Bone marrow (tissue), 2 donors: Measurements from ENCODE around the gene TUBGCP6.

ENCODE experiments used
- DNase-seq, 2 donors: peaks; one replicate each; lab custom pipeline; 2025; lab: John Stamatoyannopoulos, UW

TUBGCP6 gene

GRCh38 chr22:50264104-50264745 lies 19.4 kb upstream of the TUBGCP6 start:
- no peak for DNase-seq

DNA sequence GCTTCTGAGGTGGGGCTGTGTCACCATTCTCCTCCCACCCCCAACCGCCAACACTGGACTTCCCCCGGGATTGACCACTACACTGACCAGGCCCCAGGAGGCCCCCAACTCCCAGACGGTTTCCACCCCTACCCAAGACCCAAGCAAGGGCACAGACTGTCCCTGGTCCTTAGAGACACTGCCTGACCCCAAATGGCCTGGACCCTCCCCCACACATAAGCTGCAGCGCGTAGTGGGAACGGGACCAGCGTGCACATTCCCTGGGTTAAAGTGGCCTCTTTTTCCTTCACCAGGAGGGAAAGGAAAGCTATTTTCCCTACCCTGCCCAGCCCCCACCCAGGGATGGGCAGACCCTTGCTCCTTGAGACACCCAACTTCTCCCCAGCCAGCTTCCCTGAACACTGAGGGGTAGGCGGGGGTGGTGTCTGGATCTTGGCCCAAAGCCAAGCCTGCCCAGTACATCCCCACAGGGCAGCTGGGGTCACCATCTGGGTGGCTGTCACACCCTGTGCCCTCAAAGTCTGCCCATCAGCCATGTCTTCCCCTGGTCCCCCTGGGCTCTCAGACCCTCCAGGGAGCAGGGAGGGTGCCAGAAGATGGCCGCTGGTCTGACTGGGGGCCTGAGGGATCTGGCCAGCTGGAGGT lies 18.3 kb upstream of the TUBGCP6 start:
- no peak for DNase-seq

DNA sequence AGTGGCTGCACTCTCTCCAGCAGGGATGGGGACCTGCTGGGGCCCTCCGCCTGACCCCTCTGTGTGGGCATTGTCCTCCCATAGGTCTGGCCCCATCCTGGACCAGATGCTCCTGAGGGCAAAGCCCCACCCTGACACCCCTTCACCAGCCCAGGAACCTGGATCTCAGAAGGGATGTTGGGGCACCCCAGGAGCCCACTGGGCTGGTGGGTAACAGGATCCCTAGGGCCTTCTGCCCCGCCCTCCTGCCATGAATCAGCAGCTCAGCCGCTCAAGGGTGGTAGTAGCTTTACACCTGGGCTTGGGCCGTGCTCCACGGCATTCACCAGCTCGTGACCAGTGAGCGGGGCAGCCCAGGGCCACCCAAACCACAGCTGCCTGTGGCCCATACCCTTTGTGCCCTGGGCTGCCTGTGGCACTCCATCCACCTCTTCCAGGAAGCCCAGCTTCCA lies 17.7 kb upstream of the TUBGCP6 start:
- no peak for DNase-seq

- no peak for DNase-seq
Measured at GRCh38 chr22:50261615-50262459, 17.0 kb upstream of the TUBGCP6 start, which contains the start of gene MAPK12. TSS of gene MAPK12 (minus strand) at chr22:50261683. CDS start at chr22:50261509, 174 bp downstream.

- DNase-seq, result no peak
Measured at GRCh38 chr22:50260801-50261614, 16.2 kb upstream of the TUBGCP6 start.

DNA sequence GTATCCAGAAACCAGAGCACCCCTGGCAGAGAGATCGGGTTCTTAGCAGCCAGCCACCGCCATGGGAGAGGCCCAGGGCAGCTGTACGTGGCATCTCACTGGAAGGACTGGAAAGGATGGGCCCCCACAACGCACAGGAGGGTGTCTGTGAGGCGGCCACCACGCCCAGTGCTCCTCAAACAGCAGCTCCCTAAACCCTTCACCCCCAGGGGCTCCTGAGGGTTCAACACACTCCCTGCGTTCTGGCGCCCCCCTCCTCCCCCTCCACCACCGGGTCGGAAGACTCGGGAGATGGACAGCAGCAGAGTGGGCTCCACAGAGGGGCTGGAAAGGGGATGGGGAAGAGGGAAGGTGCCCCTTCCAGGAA lies 15.6 kb upstream of the TUBGCP6 start:
- no peak for DNase-seq

DNA sequence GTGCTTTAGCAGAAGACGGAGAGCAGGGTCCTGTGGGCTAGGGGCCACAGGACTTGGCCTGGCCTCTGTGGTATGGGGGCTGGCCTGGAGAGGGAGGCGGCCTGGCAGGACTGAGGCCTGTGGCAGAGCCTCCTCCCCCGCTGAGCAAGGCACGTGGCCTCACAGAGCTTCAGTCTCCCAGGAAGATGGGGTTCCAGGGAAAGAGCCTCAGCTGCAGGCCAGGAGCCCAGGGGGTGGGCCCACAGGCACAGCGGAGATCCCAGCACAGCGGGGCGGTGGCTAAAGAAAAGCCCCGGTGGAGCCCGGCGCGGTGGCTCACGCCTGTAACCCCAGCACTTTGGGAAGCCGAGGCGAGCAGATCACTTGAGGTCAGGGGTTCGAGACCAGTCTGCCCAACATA lies 14.5 kb upstream of the TUBGCP6 start:
- DNase-seq, result no peak

- DNase-seq, result no peak
Measured at GRCh38 chr22:50258361-50259292, 13.8 kb upstream of the TUBGCP6 start.

DNA sequence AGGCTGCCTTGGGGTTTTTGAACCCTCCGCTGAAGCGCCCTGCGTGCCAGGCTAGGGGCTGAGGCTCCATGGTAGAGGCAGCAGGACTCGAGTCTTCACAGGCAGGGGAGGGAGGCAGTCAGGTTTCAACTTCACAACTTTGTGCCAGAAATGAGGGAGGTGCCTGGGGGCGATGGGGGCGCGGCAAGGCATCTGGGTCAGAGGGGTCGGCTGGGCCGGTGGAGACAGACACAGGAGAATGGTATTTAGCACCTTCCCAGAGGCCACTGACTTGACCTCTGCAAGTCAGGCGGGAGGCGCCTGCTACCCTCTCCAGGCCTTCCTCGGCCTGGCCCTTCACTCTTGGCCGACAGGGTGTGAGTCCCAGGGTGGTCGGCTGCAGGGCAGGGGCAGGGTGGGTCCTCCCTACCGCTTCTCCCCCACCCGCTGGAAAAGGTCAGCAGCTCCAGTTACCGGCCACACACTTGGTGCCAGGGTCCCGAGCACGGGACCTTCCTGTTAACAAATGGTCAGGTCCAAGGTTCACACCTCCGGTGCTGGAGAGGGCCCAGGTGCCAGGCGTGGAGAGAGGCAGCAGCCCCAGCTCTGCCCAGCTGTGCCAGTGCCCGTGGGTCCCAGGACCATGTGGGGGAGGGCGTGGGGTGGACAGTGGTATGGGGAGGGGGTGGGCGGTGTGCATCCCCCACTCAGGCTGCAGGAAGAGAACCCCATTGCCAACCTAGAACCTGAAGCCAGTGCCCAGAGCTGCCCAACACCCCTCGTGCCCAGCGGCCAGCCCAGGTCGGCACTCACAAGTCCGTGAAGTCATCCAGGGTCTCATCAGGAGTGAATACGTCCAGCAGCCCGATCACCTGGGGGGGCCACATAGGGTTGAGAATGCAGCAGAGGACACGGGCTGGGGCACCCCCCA lies 12.9 kb upstream of the TUBGCP6 start:
- DNase-seq, result no peak

DNA sequence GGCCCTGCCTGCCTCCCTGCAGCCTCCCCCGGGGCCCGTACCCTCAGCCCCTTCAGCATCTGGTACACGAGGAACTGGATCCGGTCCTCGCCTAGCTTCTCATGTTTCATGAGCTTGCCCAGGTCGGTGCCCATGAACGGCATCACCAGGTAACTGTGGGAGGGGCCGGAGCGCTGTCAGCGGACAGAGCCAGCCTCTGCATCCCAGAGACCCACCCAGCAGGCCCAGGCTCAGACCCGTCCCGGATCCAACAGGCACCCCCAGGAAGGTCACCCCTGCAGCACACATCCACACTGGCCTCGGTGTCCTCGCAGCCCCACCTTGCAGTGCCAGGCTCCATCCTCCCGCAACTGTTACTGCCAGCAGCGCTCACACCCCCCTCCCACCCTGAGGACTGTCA lies 12.2 kb upstream of the TUBGCP6 start:
- no peak for DNase-seq

DNA sequence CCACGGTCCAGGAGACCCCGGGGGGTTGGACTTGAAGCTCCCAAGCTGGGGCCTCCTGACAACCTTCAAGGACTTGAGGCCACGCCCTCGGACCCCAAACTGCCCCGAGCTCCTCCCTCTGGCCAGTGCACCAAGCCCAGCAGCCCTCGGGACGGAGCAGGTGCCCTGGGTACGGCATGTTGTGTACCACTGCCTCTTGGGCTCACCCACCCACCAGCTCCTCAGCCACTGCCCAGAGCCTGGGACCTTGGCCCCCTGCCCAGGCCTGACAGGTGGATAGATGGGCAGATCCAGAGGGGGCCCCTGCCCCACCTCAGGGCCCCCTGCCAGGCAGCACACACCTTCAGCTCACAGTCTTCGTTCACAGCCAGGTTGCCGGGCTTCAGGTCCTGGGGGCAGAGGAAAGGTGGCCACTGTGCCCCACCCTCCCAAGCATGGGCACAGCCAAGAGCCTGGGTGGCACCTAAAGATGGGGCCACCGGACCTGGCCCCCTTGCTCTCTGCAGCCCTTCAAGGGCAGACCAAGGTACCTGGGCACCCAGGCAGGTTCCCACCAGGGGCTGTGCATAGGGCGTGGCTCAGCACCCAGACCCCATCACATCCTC lies 11.5 kb upstream of the TUBGCP6 start:
- DNase-seq, result no peak

GRCh38 chr22:50255607-50256006 lies 10.8 kb upstream of the TUBGCP6 start:
- no peak for DNase-seq

GRCh38 chr22:50255099-50255498 lies 10.3 kb upstream of the TUBGCP6 start:
- DNase-seq, result no peak

DNA sequence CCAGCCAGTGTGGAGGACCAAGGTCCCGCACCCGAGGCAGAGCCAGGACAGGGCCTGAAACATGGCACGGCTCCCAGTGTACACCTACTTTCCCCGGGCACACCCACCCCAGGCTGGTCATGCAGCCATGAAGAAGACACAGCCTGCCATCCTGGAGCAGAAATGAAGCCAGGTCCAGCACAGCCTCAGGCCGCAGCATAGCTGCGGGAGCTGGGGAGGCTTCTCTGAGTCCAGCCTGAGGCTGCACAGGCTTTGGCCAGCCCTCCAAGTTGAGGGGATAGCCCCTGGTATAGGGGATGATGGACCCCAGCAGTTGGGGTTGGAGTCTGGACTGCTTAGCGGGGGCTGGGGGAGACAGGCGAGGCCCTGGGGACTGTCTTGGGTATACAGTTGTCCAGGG lies 9.1 kb upstream of the TUBGCP6 start:
- no peak for DNase-seq

DNA sequence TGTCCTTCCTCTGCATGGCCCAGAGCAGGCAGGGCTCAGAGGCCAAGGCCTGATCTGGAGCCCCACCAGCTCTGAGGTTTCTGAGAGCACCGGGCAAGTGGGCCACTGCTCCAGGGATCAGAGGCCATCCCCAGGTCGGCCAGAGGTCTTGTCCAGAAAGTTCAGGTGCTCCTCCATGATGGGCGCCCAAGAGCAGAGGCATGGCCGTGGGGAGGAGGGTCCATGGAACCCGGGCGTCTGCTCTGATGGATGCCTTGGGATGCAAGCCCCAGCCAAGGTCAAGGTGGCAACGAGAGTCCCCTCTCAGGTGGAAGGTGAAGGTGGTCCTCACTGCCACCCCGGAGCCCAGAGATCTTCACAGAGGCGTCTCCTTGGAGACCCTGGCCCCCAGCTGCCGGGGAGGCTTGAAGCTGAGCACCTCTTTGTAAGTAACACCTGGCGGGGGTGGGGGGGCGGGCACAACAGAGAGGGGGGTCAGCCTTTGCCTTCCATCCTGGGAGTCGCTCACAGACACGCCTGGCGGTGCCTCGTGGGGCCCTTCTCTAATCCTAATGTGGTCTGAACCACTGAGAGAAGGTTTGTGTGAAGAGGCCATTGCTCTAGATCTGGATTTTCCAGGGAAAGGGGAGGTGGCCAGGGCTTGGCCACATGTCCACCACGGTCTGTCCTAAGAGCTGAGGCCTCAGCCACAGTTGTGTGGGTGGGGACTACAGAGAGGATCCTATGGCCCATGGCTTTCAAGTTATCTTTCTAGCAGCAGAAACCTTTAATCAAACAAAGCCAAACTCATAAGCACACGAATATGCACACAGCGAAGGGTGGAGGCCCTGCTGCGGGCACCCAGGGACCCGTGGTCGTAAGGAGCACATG lies 8.5 kb upstream of the TUBGCP6 start:
- DNase-seq, result no peak

DNA sequence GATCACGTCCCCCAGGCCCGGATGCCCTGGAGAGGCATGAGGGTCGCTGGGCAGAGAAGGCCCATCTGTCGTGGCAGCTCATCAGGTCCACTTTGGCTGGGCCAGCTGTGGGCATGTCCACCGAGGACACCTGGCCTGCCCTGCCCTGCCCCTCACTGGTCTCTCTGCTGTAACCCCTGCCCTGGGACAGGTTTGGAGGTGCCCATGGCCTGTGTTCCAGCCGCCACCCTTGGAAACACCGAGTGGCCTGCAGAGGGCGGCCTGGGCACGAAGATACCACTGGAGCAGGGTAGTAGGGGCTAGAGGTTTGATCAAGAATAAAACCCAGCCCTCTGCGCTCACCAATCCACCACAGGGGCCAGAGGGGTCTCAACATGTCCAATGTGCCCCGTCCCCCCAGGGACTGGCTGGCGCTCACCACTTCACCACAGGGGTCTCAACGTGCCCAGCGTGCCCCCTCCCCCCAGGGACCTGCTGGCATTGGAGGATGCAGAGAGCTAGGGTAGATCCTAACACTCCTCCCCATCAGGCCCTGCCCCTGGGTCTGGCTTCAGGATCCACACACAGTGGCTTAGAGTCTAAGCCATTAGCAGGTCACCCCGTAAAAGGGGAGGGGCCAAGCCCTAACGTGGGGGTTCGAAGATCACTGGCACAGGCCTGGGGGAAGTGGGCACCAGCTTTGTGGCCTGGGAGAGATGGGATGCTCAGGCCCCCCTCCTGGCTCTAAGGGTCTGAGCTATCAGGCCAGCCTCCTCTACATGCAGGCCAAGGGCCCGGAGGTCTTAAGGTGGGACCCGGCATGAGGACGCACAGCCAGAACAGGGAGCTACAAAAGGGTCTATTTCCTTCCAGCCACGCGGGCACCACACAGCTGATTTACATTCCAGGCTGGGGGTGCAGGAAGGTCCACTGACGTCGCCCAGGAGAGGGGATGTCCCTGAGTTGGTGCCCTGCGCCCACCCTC lies 7.5 kb upstream of the TUBGCP6 start:
- peak; percentile 21 to 65 for DNase-seq

DNA sequence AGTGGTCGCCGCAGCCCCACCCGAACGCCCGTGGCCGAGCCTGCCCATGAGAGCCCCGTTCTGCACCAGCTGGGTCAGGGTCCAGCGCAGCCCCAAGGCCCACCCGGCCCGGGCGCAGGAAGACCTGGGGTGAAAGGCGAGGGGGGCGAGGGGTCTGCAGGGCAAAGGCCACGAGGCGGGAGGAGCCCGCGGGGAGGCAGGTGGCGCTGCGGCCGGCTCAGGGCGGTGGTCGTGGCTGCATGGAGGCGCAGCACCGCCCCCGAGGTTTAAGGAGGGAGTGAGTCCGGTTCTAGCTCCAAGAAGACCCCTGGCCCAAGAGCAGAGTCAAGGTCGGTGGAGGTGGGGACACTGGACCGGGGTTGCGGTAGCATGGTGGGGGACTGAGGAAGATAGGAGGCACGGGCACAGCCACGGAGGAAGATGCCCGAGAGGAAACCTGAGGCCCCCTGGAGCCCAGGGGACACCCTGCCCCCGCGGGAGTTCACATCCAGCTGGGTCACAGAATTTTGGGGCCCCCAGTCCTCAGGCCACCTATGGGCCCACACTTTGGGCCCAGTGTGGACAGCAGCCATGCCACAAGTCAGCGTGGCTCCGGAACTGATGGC lies 6.8 kb upstream of the TUBGCP6 start:
- DNase-seq, result no peak
